ENCODE data around the gene FHL1.
A peak's percentile ranks its signal among the peaks of the same experiment; 100 is the strongest.

Gene FHL1

DNA sequence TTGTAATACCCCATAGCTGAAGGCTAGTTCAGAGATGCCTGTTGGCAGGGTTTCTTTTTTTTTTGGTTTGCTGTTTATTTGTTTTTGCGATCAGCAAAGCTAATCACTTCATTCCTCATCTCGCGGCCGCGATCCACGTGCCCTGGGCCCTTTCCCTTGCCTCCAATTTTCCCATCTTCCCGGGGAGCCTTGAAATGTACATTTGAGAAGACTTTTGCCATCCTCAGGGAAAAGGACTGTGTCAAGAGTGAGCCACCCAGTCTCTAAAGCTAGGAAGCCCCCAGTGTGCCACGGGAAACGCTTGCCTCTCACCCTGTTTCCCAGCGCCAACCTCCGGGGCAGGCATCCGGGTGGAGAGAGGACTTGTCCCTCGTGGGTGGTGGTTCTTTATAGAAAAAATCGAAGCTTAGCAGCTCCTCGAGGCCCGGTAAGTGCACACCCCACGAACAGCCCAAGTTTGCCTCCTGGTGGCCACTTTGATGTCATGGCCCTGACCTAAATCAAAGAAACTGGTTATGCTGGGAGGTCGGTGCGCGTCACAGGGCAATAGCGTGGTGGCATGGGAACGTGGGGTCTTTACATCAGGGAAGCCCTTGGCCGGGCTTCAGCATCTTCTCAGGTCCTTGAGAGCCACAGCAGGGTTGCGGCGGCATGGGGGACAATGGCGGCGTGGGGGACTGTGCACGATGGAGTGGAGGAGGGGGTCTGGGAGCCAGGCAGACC is 61.8 kb downstream of the FHL1 start:
- DNase-seq (ENCODE audit: low read depth in 1 of 2, low spot score in 1 of 2) = peak in 1 of 2 experiments; percentile 34
- TF ChIP-seq JUND (IDR thresholded peaks at IDR 0.05; ENCODE audit: low read depth) = no peak
- in situ Hi-C loops (cut with HindIII; ENCODE audit: low pct_unique_long_range_greater_than_20kb, low sequenced_read_pairs) = no loop called here

DNA sequence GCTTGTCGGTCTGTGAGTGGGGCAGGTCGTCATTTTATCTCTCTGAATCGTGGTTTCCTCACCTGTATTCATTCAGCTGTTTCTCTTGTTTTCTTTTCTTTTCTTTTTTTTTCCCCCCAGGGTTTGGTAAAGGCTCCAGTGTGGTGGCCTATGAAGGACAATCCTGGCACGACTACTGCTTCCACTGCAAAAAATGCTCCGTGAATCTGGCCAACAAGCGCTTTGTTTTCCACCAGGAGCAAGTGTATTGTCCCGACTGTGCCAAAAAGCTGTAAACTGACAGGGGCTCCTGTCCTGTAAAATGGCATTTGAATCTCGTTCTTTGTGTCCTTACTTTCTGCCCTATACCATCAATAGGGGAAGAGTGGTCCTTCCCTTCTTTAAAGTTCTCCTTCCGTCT is 62.4 kb downstream of the FHL1 start:
- in situ Hi-C loops (cut with HindIII; ENCODE audit: low pct_unique_long_range_greater_than_20kb, low sequenced_read_pairs) = no loop called here
- TF ChIP-seq JUND (IDR thresholded peaks at IDR 0.05; ENCODE audit: low read depth) = no peak
- DNase-seq (ENCODE audit: low read depth in 1 of 2, low spot score in 1 of 2) = no peak

DNA sequence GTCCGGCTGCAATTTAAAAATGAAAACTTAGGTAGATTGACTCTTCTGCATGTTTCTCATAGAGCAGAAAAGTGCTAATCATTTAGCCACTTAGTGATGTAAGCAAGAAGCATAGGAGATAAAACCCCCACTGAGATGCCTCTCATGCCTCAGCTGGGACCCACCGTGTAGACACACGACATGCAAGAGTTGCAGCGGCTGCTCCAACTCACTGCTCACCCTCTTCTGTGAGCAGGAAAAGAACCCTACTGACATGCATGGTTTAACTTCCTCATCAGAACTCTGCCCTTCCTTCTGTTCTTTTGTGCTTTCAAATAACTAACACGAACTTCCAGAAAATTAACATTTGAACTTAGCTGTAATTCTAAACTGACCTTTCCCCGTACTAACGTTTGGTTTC is 62.9 kb downstream of the FHL1 start:
- in situ Hi-C loops (cut with HindIII; ENCODE audit: low pct_unique_long_range_greater_than_20kb, low sequenced_read_pairs) = no loop called here
- no peak for TF ChIP-seq JUND (IDR thresholded peaks at IDR 0.05; ENCODE audit: low read depth)
- no peak for DNase-seq (ENCODE audit: low read depth in 1 of 2, low spot score in 1 of 2)

DNA sequence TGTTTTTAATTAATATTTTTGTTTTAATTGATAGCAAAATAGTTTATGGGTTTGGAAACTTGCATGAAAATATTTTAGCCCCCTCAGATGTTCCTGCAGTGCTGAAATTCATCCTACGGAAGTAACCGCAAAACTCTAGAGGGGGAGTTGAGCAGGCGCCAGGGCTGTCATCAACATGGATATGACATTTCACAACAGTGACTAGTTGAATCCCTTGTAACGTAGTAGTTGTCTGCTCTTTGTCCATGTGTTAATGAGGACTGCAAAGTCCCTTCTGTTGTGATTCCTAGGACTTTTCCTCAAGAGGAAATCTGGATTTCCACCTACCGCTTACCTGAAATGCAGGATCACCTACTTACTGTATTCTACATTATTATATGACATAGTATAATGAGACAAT is 63.5 kb downstream of the FHL1 start:
- in situ Hi-C loops (cut with HindIII; ENCODE audit: low pct_unique_long_range_greater_than_20kb, low sequenced_read_pairs) = no loop called here

DNA sequence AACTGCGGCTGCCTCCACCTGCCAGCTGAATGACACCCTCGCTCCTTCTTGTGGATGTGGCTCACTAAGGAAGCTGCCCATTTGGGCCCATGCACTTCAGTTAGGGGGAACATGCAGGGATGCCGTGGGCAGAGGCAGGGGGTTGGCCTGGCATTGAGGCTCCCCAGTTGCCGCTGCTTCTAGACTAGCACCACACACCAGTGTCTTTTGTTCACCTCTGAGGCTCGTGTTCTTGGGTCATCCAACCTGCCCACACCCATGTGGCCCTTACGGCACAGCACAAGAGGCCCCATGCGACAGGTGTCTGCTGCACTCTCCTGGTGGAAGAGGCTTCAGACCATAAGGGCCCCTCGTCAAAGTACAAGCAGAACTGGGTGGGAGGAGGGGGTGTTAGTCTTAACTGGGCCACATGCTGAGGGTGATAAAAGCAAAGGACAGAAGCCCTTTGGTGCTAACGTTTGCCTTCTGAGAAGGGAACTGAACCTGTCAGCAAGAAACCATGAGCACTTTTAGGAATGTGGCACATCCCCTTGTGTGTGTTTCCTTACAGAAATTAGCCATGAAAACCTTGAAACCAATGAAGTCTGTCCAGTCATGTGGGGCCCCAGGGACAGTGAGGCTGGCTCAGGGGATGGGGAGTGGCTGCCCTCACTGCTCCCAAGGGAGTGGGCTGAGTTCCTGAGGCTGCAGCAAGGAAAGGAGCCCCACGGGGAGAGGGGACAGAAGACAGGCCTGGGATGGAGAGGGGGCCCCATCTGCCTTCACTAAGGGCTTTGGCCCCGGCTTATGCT is 64.6 kb downstream of the FHL1 start:
- TF ChIP-seq JUND (IDR thresholded peaks at IDR 0.05; ENCODE audit: low read depth) = no peak
- no peak for DNase-seq (ENCODE audit: low read depth in 1 of 2, low spot score in 1 of 2)
- in situ Hi-C loops (cut with HindIII; ENCODE audit: low pct_unique_long_range_greater_than_20kb, low sequenced_read_pairs) = no loop called here

More for the DNA sequence above, 63.5 kb downstream of the FHL1 start:
- no peak for TF ChIP-seq JUND (IDR thresholded peaks at IDR 0.05; ENCODE audit: low read depth)
- no peak for DNase-seq (ENCODE audit: low read depth in 1 of 2, low spot score in 1 of 2)

DNA sequence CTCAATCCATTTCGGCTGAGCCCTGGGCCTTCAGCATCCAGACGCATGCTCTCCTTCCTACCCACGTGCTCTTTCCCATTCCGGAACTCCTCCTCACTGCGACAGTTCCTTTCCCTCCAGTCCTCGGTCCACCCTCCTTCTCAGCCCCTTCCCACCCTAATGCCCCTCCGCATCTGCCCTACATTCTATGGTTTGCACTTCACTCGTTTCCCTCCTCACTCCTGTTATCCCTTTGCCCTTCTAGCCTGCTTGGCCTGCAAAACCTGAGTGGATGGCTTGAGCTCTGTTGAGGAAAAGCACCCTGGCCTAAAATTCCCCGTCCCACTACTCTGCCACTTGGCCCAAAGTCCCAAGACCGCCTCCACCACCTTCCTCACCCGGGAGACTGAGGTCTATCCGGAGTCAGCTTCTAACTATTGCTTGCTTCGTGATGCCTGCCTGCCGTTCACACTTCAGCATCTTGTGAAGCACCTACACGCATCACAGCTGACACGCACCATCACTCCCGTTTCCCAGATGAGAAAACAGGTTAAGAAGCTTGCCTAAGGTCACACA is 65.3 kb downstream of the FHL1 start:
- TF ChIP-seq JUND (IDR thresholded peaks at IDR 0.05; ENCODE audit: low read depth) = no peak
- in situ Hi-C loops (cut with HindIII; ENCODE audit: low pct_unique_long_range_greater_than_20kb, low sequenced_read_pairs) = no loop called here
- no peak for DNase-seq (ENCODE audit: low read depth in 1 of 2, low spot score in 1 of 2)

DNA sequence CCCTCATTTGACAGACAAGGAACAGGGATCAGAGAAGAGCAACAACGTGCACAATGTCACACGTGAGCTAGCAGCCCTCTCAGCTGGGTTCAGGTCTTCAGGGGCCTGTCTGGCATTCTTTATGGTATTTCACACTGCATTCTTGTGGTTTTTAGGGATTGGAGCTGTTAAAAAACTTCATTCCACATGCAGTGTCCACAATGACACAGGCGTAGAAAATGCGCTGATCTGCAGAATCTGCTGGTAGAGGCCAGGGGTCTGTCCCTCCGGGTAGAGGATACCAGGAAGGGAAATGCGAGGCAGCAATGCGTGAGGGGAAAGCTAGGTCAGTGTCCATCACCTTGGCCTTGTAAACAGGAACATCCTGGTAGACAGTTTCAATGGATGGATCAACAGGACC is 67.2 kb downstream of the FHL1 start:
- in situ Hi-C loops (cut with HindIII; ENCODE audit: low pct_unique_long_range_greater_than_20kb, low sequenced_read_pairs) = no loop called here
- DNase-seq (ENCODE audit: low read depth in 1 of 2, low spot score in 1 of 2) = peak in 1 of 2 experiments; percentile 16
- TF ChIP-seq JUND (IDR thresholded peaks at IDR 0.05; ENCODE audit: low read depth) = no peak

DNA sequence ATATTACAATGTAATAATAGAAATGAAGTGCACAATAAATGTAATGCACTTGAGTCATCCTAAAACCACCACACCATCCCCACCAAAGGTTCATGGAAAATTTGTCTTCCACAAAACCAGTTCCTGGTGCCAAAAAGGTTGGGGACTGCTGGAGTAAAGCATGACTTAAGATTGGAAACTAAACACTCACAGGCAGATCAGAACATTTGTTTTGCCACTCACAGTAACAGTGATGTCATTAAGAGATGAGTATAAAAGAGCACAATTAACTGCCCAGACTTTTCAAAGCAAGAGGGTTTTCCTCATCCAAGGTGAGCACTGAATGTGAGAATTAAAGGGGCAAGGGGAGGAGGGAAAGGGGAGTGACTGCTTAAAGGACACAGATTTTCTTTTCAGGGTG is 68.2 kb downstream of the FHL1 start:
- DNase-seq (ENCODE audit: low read depth in 1 of 2, low spot score in 1 of 2) = no peak
- TF ChIP-seq JUND (IDR thresholded peaks at IDR 0.05; ENCODE audit: low read depth) = no peak
- in situ Hi-C loops (cut with HindIII; ENCODE audit: low pct_unique_long_range_greater_than_20kb, low sequenced_read_pairs) = no loop called here

DNA sequence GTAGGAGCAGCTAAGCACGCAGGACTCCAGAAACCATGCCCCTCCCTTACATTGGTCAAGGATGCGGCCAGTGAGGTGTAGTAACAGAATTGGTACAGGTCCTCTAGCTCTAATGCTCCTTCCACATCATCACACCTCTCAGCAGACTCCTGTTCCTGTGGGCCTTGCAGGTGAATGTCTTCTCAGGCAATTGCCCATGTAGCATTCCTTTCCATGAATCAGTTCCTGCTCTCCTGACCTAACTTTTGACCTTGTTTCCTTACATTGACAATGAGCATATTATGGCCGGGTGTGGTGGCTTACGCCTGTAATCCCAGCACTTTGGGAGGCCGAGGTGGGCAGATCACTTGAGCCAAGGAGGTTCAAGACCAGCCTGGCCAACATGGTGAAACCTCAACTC is 72.6 kb downstream of the FHL1 start:
- TF ChIP-seq JUND (IDR thresholded peaks at IDR 0.05; ENCODE audit: low read depth) = no peak
- in situ Hi-C loops (cut with HindIII; ENCODE audit: low pct_unique_long_range_greater_than_20kb, low sequenced_read_pairs) = no loop called here
- no peak for DNase-seq (ENCODE audit: low read depth in 1 of 2, low spot score in 1 of 2)

DNA sequence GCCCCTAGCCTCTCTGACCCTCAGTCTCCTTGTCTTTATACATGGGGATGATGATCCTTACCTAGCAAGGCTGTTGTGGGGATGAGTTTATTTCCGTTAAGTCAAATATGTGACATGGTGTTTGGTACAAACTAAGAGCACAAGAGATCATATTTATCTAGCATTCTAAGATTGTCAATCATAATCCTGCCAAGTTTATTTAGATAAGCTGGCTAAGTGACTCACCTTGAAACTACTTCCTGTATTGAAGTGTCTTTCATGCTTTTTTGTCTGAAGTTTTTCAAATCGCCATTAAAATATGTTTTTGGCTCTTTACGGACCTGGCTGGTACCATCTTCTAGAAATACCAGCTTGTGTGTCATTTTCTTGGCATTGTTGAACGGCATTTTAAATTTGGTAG is 73.2 kb downstream of the FHL1 start:
- no peak for TF ChIP-seq JUND (IDR thresholded peaks at IDR 0.05; ENCODE audit: low read depth)
- DNase-seq (ENCODE audit: low read depth in 1 of 2, low spot score in 1 of 2) = no peak
- in situ Hi-C loops (cut with HindIII; ENCODE audit: low pct_unique_long_range_greater_than_20kb, low sequenced_read_pairs) = no loop called here

DNA sequence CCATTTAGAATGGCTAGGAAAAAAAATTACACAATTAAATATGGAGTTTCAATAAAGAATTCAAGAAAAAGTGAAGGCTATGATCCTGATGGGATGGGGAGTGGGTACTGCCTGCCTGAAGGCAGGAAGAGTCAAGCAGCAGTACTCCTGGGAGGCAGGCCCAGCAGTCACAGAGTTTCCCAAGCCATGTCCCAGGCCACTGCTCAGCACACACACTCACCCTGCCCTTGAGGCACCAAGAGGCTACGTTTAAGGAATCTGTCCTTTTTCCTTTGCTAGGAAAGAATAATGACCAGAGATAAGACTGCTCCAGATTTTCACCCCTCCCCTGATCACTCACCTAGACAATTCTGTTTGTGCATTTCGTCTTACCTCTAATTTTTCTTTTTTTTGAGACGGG is 73.6 kb downstream of the FHL1 start:
- no peak for DNase-seq (ENCODE audit: low read depth in 1 of 2, low spot score in 1 of 2)
- in situ Hi-C loops (cut with HindIII; ENCODE audit: low pct_unique_long_range_greater_than_20kb, low sequenced_read_pairs) = no loop called here
- TF ChIP-seq JUND (IDR thresholded peaks at IDR 0.05; ENCODE audit: low read depth) = no peak

DNA sequence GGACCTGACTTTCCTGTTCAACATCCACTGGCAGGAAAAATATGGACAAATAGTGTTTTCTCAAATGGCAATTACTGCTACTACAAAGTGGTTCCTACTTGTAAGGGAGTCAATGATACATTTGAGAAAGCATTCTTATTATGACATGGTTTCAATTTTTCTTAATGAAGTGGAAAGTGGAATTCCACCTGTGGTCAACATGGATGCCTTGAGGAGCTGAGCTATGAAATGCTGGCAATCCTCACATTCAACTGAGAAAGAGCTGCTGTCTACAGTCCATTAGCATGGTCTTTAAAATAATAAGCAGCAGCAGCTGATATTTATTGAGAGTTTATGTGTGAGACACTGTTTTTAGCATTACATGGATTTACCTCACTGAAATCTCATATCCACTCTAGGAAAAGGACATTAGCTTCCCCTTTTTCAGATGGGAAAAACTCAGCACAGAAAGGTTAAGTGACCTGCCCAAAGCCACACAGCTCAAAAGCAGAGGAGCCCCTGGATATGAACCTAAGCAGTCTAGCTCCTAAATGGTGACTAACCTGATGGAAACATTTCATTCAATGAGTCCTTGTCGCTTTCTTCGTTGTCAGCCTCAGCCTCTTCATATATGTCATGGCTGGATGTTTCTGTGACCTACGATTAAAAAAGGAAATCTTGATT is 74.6 kb downstream of the FHL1 start:
- in situ Hi-C loops (cut with HindIII; ENCODE audit: low pct_unique_long_range_greater_than_20kb, low sequenced_read_pairs) = no loop called here
- TF ChIP-seq JUND (IDR thresholded peaks at IDR 0.05; ENCODE audit: low read depth) = no peak
- no peak for DNase-seq (ENCODE audit: low read depth in 1 of 2, low spot score in 1 of 2)

DNA sequence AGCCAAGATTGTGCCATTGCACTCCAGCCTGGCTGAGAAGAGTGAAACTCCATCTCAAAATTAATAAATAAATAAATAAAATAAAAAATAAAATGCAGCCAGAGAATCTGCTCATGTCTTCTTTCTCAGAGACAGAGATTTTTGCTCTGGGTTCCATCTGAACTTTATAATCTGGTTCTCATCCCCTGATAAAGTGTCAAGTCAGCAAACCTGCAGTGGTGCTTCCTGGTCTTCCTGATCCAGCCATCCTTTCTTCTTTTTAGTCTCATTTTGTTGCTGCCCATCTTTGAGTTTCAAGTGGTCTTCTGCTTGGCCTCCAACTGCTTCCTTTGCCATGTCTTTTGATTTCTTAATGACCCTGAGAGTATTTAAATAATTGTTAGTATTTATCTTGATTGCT is 79.7 kb downstream of the FHL1 start:
- DNase-seq (ENCODE audit: low read depth in 1 of 2, low spot score in 1 of 2) = no peak
- in situ Hi-C loops (cut with HindIII; ENCODE audit: low pct_unique_long_range_greater_than_20kb, low sequenced_read_pairs) = no loop called here
- TF ChIP-seq JUND (IDR thresholded peaks at IDR 0.05; ENCODE audit: low read depth) = no peak

All from T47D (cell line).